ENCODE results near the gene KREMEN2. TPM values are rescaled to one million over a fixed set of nuclear protein-coding genes. Genes with fewer than 3 reads are reported as not detected.

The KREMEN2 gene
- total and polyA plus RNA-seq, 2 of the 13 experiments (the other 11 are each of a cell fraction or from before 2014, with no cell fraction given), result 0.48 to 1.2 TPM

GRCh38 chr16:2981177-2981898 lies 17.3 kb downstream of the KREMEN2 start (continued):
- TF ChIP-seq TSC22D2 (CRISPR knock-in tag; IDR thresholded peaks at IDR 0.05; ENCODE audit: borderline replicate concordance) (peak; percentile 37; the same call in 1 of the 2 replicates), RXRA (CRISPR knock-in tag; IDR thresholded peaks at IDR 0.05) (peak; percentile 70), NKX3-1 (CRISPR knock-in tag; IDR thresholded peaks at IDR 0.05) (no peak), ZNF331 (CRISPR knock-in tag; IDR thresholded peaks at IDR 0.05) (peak; percentile 23; the same call in 1 of the 2 replicates), ATF1 (CRISPR knock-in tag; IDR thresholded peaks at IDR 0.05) (no peak), SMARCC2 (IDR thresholded peaks at IDR 0.05) (no peak), SRF (IDR thresholded peaks at IDR 0.05; ENCODE audit: low read depth, low read length) (no peak), PRMT3 (CRISPR knock-in tag; IDR thresholded peaks at IDR 0.05; ENCODE audit: borderline replicate concordance, low read depth) (no peak), GTF2F1 (IDR thresholded peaks at IDR 0.05; ENCODE audit: low read length) (no peak), ZNF546 (CRISPR knock-in tag; conservative IDR thresholded peaks at IDR 0.05) (no peak), POLR2G (IDR thresholded peaks at IDR 0.05; ENCODE audit: low read depth, low read length) (peak; percentile 62; the same call in 1 of the 2 replicates), THYN1 (CRISPR knock-in tag; IDR thresholded peaks at IDR 0.05; ENCODE audit: borderline replicate concordance, low read depth) (no peak), CENPX (CRISPR knock-in tag; IDR thresholded peaks at IDR 0.05) (no peak), TGIF2 (CRISPR knock-in tag; IDR thresholded peaks at IDR 0.05) (0 out of 2 replicates have a peak, but pooled peaks have one; percentile 40), DNMT1 (CRISPR knock-in tag; IDR thresholded peaks at IDR 0.05) (no peak), ZNF510 (CRISPR knock-in tag; IDR thresholded peaks at IDR 0.05; ENCODE audit: low read depth) (no peak), GZF1 (CRISPR knock-in tag; IDR thresholded peaks at IDR 0.05) (0 out of 2 replicates have a peak, but pooled peaks have one; percentile 41), ZNF512B (CRISPR knock-in tag; IDR thresholded peaks at IDR 0.05; ENCODE audit: borderline replicate concordance) (0 out of 2 replicates have a peak, but pooled peaks have one; percentile 36), CEBPG (CRISPR knock-in tag; IDR thresholded peaks at IDR 0.05) (peak; percentile 20; the same call in 1 of the 2 replicates)
- TF ChIP-seq, protein P1, sequence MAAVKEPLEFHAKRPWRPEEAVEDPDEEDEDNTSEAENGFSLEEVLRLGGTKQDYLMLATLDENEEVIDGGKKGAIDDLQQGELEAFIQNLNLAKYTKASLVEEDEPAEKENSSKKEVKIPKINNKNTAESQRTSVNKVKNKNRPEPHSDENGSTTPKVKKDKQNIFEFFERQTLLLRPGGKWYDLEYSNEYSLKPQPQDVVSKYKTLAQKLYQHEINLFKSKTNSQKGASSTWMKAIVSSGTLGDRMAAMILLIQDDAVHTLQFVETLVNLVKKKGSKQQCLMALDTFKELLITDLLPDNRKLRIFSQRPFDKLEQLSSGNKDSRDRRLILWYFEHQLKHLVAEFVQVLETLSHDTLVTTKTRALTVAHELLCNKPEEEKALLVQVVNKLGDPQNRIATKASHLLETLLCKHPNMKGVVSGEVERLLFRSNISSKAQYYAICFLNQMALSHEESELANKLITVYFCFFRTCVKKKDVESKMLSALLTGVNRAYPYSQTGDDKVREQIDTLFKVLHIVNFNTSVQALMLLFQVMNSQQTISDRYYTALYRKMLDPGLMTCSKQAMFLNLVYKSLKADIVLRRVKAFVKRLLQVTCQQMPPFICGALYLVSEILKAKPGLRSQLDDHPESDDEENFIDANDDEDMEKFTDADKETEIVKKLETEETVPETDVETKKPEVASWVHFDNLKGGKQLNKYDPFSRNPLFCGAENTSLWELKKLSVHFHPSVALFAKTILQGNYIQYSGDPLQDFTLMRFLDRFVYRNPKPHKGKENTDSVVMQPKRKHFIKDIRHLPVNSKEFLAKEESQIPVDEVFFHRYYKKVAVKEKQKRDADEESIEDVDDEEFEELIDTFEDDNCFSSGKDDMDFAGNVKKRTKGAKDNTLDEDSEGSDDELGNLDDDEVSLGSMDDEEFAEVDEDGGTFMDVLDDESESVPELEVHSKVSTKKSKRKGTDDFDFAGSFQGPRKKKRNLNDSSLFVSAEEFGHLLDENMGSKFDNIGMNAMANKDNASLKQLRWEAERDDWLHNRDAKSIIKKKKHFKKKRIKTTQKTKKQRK (IDR thresholded peaks at IDR 0.05; ENCODE audit: low read length), result no peak

Measured in HepG2 (cell line).